Measurements from ENCODE around the gene DPP6. TPM values are rescaled to one million over a fixed set of nuclear protein-coding genes. Genes with fewer than 3 reads are reported as not detected.
A peak's percentile ranks its signal among the peaks of the same experiment; 100 is the strongest.

The DPP6 gene
- polyA plus RNA-seq, 2 of the 4 experiments (the other 2 are of a cell fraction) = not detected

GRCh38 chr7:154497751-154498150 lies 445.6 kb downstream of the DPP6 start:
- Histone ChIP-seq H3K4me3 (no peak overlapping the region), H3K4me2 (no peak overlapping the region), H3K4me1 (no peaks in the 10 kb centered on the region), H3K27ac (no peak overlapping the region), H3K9me3 (no peaks in the 10 kb centered on the region)
- DNase-seq (ENCODE audit: low read depth in 1 of 2, low spot score in 1 of 2) = no peak
- POLR2A ChIA-PET = no interaction called here
- FAIRE-seq = no peak
- no peak for TF ChIP-seq RCOR1 (IDR thresholded peaks at IDR 0.05; ENCODE audit: low read depth, low read length)
- TF ChIP-seq ZFP36 (IDR thresholded peaks at IDR 0.05; ENCODE audit: borderline replicate concordance, partially characterized antibody) = no peak
- TF ChIP-seq, protein P1, sequence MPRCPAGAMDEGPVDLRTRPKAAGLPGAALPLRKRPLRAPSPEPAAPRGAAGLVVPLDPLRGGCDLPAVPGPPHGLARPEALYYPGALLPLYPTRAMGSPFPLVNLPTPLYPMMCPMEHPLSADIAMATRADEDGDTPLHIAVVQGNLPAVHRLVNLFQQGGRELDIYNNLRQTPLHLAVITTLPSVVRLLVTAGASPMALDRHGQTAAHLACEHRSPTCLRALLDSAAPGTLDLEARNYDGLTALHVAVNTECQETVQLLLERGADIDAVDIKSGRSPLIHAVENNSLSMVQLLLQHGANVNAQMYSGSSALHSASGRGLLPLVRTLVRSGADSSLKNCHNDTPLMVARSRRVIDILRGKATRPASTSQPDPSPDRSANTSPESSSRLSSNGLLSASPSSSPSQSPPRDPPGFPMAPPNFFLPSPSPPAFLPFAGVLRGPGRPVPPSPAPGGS (IDR thresholded peaks at IDR 0.05) = no peak
- ATAC-seq = no peak
- CTCF ChIA-PET = no interaction called here
- WGBS (ENCODE audit: missing lambda C conversion rate) = 4% methylated on average over 4 of the region's 4 CpGs

GRCh38 chr7:154503962-154504550 lies 451.9 kb downstream of the DPP6 start:
- TF ChIP-seq RAD21 (conservative IDR thresholded peaks at IDR 0.05 in 1 of 2, IDR thresholded peaks at IDR 0.05 in 1 of 2) (peak; percentile 48 to 51; a peak in 2 of 5 replicates), MAFK (IDR thresholded peaks at IDR 0.05; ENCODE audit: partially characterized antibody) (no peak), POLR2A (IDR thresholded peaks at IDR 0.05; ENCODE audit: low read length) (no peak), SMC3 (IDR thresholded peaks at IDR 0.05) (peak; percentile 38; the same call in 2 of the 3 replicates), CTCF (IDR thresholded peaks at IDR 0.05) (peak; percentile 58)
- DNase-seq (ENCODE audit: low read depth in 1 of 2, low spot score in 1 of 2) (peak; percentile 22 to 41), FAIRE-seq (no peak), ATAC-seq (peak in 1 of 2 experiments; percentile 48; a peak in 2 of 6 replicates)
- H3K4me1 ChIP-seq = no peaks in the 10 kb centered on the region
- WGBS (ENCODE audit: missing lambda C conversion rate) = 43% methylated on average over 5 of the region's 5 CpGs
- no peak overlapping the region for H3K27ac ChIP-seq
- POLR2A ChIA-PET = no interaction called here
- H3K4me3 ChIP-seq = no peak overlapping the region
- no peak overlapping the region for H3K4me2 ChIP-seq
- H3K9me3 ChIP-seq = peaks cover 3% of the 10 kb centered on the region; the same call in 1 of the 3 replicates
- CTCF ChIA-PET = interaction anchor here (1.2 to 2.6 kb wide), 6 partner anchors 10 to 556 kb away, joined by 3 to 13 read pairs (median 4); no protein-coding TSS in a partner anchor

DNA sequence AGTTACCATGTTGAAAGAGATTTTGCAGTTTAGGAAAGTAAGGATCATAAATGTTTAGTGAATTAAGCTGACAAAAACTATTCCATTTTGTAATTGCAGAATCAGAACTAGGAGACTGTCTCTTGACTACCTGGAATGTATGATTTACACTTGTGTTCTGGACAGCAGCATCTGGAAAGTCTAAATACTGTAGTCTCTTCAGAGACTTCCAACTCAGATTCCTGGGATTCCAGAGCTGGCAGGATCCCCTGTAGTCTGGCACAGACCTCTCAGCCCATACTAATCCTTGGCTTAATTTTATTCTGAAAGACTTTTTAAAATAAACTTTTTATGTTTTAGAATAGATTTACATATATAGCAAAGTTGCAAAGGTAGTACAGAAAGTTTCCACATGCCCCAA lies 452.7 kb downstream of the DPP6 start:
- Histone ChIP-seq H3K4me3 (no peak overlapping the region), H3K9me3 (peaks cover 3% of the 10 kb centered on the region; the same call in 1 of the 3 replicates), H3K4me2 (no peak overlapping the region), H3K27ac (no peak overlapping the region), H3K4me1 (no peaks in the 10 kb centered on the region)
- TF ChIP-seq MAFK (IDR thresholded peaks at IDR 0.05; ENCODE audit: partially characterized antibody) (no peak), PHF8 (IDR thresholded peaks at IDR 0.05; ENCODE audit: borderline replicate concordance, low read depth) (no peak), FOXS1 (CRISPR knock-in tag; IDR thresholded peaks at IDR 0.05) (no peak), HOXB5 (CRISPR knock-in tag; IDR thresholded peaks at IDR 0.05) (no peak), CTCF (IDR thresholded peaks at IDR 0.05) (no peak), CBX8 (IDR thresholded peaks at IDR 0.05) (no peak), HEYL (CRISPR knock-in tag; IDR thresholded peaks at IDR 0.05) (no peak), NFE2L2 (conservative IDR thresholded peaks at IDR 0.05; ENCODE audit: low read length) (no peak), EHMT2 (IDR thresholded peaks at IDR 0.05; ENCODE audit: low read depth) (no peak), ELK1 (IDR thresholded peaks at IDR 0.05; ENCODE audit: low read depth, low read length) (no peak), GATA3 (IDR thresholded peaks at IDR 0.05; ENCODE audit: borderline replicate concordance) (no peak), CHD4 (IDR thresholded peaks at IDR 0.05; ENCODE audit: borderline replicate concordance) (no peak)
- DNase-seq (ENCODE audit: low read depth in 1 of 2, low spot score in 1 of 2) = no peak
- no peak for ATAC-seq
- CTCF ChIA-PET = interaction anchor here (1.2 to 2.6 kb wide), 4 partner anchors 9 to 556 kb away, joined by 3 to 13 read pairs (median 6); no protein-coding TSS in a partner anchor
- no peak for FAIRE-seq
- POLR2A ChIA-PET = no interaction called here
